ENCODE data around the gene FREM3. TPM values are rescaled to one million over a fixed set of nuclear protein-coding genes. Genes with fewer than 3 reads are reported as not detected.

FREM3 gene
- total RNA-seq, 1 experiment from 2014 or later: not detected

DNA sequence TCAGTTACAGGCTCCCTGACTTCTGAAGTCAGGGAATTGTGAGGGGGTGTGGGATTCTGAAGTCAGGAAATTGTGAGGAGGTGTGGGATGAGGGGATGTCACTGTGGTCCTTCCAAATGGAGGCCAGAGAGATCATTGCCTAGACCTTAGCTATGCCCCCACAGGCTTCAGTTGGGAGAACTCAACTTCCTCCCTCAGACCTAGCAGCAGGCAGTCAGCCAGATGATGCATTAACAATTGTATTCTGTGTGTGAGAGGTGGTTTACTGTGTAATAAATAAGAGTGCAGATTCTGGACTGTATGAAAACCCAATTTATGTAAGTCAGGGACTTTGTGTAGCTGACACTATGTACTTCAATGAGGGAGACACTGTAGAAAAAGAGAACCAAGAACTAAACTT is 65.7 kb downstream of the FREM3 start:
- Histone ChIP-seq H2BK12ac (ENCODE audit: insufficient read length, low read depth, low read length) (no peak overlapping the region), H3K79me2 (ENCODE audit: insufficient read depth, low read length) (no peaks in the 10 kb centered on the region), H3K4me1 (ENCODE audit: insufficient read depth, low read length) (no peaks in the 10 kb centered on the region), H2AFZ (ENCODE audit: low read length) (no peak overlapping the region), H4K8ac (replicated peaks; ENCODE audit: insufficient read length, low read depth, low read length) (no peak overlapping the region), H3K14ac (ENCODE audit: insufficient read depth, low read length) (no peak overlapping the region), H3K56ac (ENCODE audit: insufficient read length, low read depth, low read length) (no peak overlapping the region), H2BK20ac (ENCODE audit: low read depth, low read length, poor library complexity, severe bottlenecking) (no peak overlapping the region), H4K91ac (ENCODE audit: insufficient read length, low read depth, low read length) (no peak overlapping the region), H3K27me3 (ENCODE audit: insufficient read depth, low read length) (no peaks in the 10 kb centered on the region), H3K4ac (ENCODE audit: low read depth, low read length) (no peak overlapping the region), H4K5ac (ENCODE audit: insufficient read length, low read depth, low read length) (no peak overlapping the region), H2BK15ac (ENCODE audit: low read depth, low read length) (no peak overlapping the region), H3K27ac (ENCODE audit: insufficient read length, low read depth, low read length) (no peak overlapping the region), H2BK5ac (ENCODE audit: insufficient read length, low read length) (no peak overlapping the region), H3T11ph (ENCODE audit: low read length) (no peak overlapping the region), H3K4me2 (ENCODE audit: insufficient read depth, insufficient read length, low read length) (no peak overlapping the region), H4K20me1 (ENCODE audit: control insufficient read depth, insufficient read depth, insufficient read length) (no peaks in the 10 kb centered on the region), H2BK120ac (ENCODE audit: low read depth, low read length, poor library complexity, severe bottlenecking) (no peak overlapping the region), H3K79me1 (ENCODE audit: insufficient read depth, low read depth, low read length, poor library complexity, severe bottlenecking) (no peaks in the 10 kb centered on the region), H3K18ac (ENCODE audit: insufficient read length, low read depth, low read length) (no peak overlapping the region), H3K23ac (ENCODE audit: insufficient read length, low read depth, low read length) (no peak overlapping the region), H2AK5ac (ENCODE audit: insufficient read length, low read length) (no peak overlapping the region), H3K23me2 (ENCODE audit: insufficient read length, low read depth, low read length, poor library complexity, severe bottlenecking) (no peaks in the 10 kb centered on the region), H3K9ac (ENCODE audit: extremely low read depth, insufficient read length, low read length) (no peak overlapping the region), H3K9me3 (ENCODE audit: control insufficient read depth, low read depth, low read length) (no peaks in the 10 kb centered on the region)
- Mint-ChIP-seq H3K4me1 (no peaks in the 10 kb centered on the region), H3K27me3 (ENCODE audit: low read depth) (peaks cover 2% of the 10 kb centered on the region), H3K4me3 (no peak overlapping the region), H3K27ac (no peak overlapping the region), H3K9me3 (no peaks in the 10 kb centered on the region), H3K36me3 (ENCODE audit: insufficient read depth in 1 of 3, low read depth in 3 of 3) (no peaks in the 10 kb centered on the region)
- TF ChIP-seq CTCF (conservative IDR thresholded peaks at IDR 0.05): no peak
- no peak for DNase-seq

Measured in H9 (cell line).